ENCODE measurements around the gene SHROOM1. TPM values are rescaled to one million over a fixed set of nuclear protein-coding genes. Genes with fewer than 3 reads are reported as not detected.

Gene SHROOM1
- total RNA-seq: 2.0 and 5.2 TPM in 2 replicates

GRCh38 chr5:132830436-132831094 lies at the start of gene SHROOM1:
Gene SHROOM1 (minus strand): TSS chr5:132830647. CDS start chr5:132826140, 4,507 bp downstream.

GRCh38 chr5:132873119-132873929 lies 42.9 kb upstream of the SHROOM1 start, which contains the start of gene LEAP2:
Gene LEAP2 (plus strand): TSS chr5:132873668. CDS start chr5:132873695, 27 bp downstream.

GRCh38 chr5:132866342-132867045 lies 36.0 kb upstream of the SHROOM1 start, which contains the start of the genes GDF9 and UQCRQ:
Gene GDF9 (minus strand): TSS chr5:132866469. CDS start chr5:132864533, 1,936 bp downstream.
Gene UQCRQ (plus strand): TSS chr5:132866642. CDS start chr5:132866882, 240 bp downstream.

GRCh38 chr5:132812781-132813598 lies 17.5 kb downstream of the SHROOM1 start, which contains the start of gene SOWAHA:
Gene SOWAHA (plus strand): TSS chr5:132813302. CDS start chr5:132813622, 320 bp downstream.

GRCh38 chr5:132777209-132778069 lies 53.0 kb downstream of the SHROOM1 start, which contains the start of gene SEPTIN8:
Gene SEPTIN8 (minus strand): TSS chr5:132777239. CDS start chr5:132777137, 102 bp downstream.

Other genes with a start within 250 kb of the SHROOM1 start
- gene IL13, start 172.5 kb downstream of the SHROOM1 start, total RNA-seq: not detected in 2 replicates
- gene IL4, start 156.7 kb downstream of the SHROOM1 start, total RNA-seq: not detected in 2 replicates
- 11.6 and 11.9 TPM in 2 replicates for gene KIF3A, start 93.1 kb downstream of the SHROOM1 start, total RNA-seq
- not detected in 2 replicates for gene CCNI2, start 83.2 kb downstream of the SHROOM1 start, total RNA-seq
- 51.8 and 52.1 TPM in 2 replicates for gene SEPTIN8, start 53.4 kb downstream of the SHROOM1 start, total RNA-seq
- gene SOWAHA, start 17.3 kb downstream of the SHROOM1 start, total RNA-seq: under 0.01 TPM in 1 of 2 replicates, not detected in the other
- 0.28 and 0.38 TPM in 2 replicates for gene GDF9, start 35.8 kb upstream of the SHROOM1 start, total RNA-seq
- gene UQCRQ, start 36.0 kb upstream of the SHROOM1 start, total RNA-seq: 131 and 137 TPM in 2 replicates
- gene LEAP2, start 43.0 kb upstream of the SHROOM1 start, total RNA-seq: under 0.01 and 0.28 TPM in 2 replicates
- 34.7 and 43.1 TPM in 2 replicates for gene AFF4, start 133.0 kb upstream of the SHROOM1 start, total RNA-seq
- 7.3 and 16.3 TPM in 2 replicates for gene ZCCHC10, start 195.9 kb upstream of the SHROOM1 start, total RNA-seq
- 150 and 213 TPM in 2 replicates for gene HSPA4, start 221.4 kb upstream of the SHROOM1 start, total RNA-seq